HepG2 (cell line): Measurements from ENCODE around the gene AGRN. TPM values are rescaled to one million over a fixed set of nuclear protein-coding genes. Genes with fewer than 3 reads are reported as not detected.

Experiments used
- ATAC-seq: fragments of 200-7000 bp; cut with Tn5 transposase; 3 replicates; pipeline ENCODE4 v1.9.1; 2020; ENCODE audit warnings: mild to moderate bottlenecking, moderate library complexity
- BruUV-seq: library from RNA; stranded (reverse); fragments of 400-500 nt; replicated peaks from 2 replicates; lab custom pipeline; 2021; lab: Mats Ljungman, UMichigan
- CTCF ChIA-PET: fragments of 300-600 bp; formaldehyde crosslinking; extraction: SDS; loops from one replicate; lab custom pipeline; 2021; ENCODE audit warnings: low total read pairs, inconsistent platforms, low intra/inter-chr PET ratio; lab: Yijun Ruan, JAX
- POLR2A ChIA-PET: fragments of 350-600 bp; sonication (Branson Sonifier 250); formaldehyde crosslinking; loops from one replicate; lab custom pipeline; 2020; ENCODE audit warnings: antibody characterized with exemption, inconsistent platforms; lab: Yijun Ruan, JAX
- DNase-seq: peaks from one replicate; pipeline ENCODE4 v3.0.0-alpha.2; 2015; ENCODE audit warnings: low spot score
- FAIRE-seq: peaks from 3 replicates; lab custom pipeline; 2011; peaks lifted over from hg19 to GRCh38; lab: Jason Lieb, UNC
- H2AFZ ChIP-seq: one replicate; pipeline ENCODE4 v1.6.1; 2011; ENCODE audit warnings: low read length, inconsistent platforms
- H3K27ac ChIP-seq: fragments of 300-600 bp; 3 replicates; pipeline ENCODE4 v1.8.0; 2011; ENCODE audit warnings: mixed run types, mild to moderate bottlenecking, mixed read lengths, low read length, inconsistent platforms; ENCODE audit not compliant: insufficient read depth; ENCODE audit errors: extremely low read length
- H3K27me3 ChIP-seq, 2 experiments: fragments of 200-600 bp in 1 of 2; 2 replicates in 1 of 2; 3 replicates in 1 of 2; pipeline versions ENCODE4 v1.6.0 to v1.8.0; 2011; ENCODE audit warnings: low read length in 2 of 2, mild to moderate bottlenecking in 2 of 2, moderate library complexity in 2 of 2, inconsistent platforms in 1 of 2; ENCODE audit not compliant: insufficient read depth in 2 of 2, control insufficient read depth in 1 of 2
- H3K36me3 ChIP-seq, 2 experiments: fragments of 200-600 bp in 1 of 2; replicated peaks in 1 of 2; 2 replicates in 1 of 2; 3 replicates in 1 of 2; pipeline versions ENCODE4 v1.5.1 to v1.8.0; 2011; ENCODE audit warnings: low read length in 2 of 2, inconsistent platforms in 1 of 2; ENCODE audit not compliant: insufficient read depth in 2 of 2, control insufficient read depth in 1 of 2
- H3K4me1 ChIP-seq: 2 replicates; pipeline ENCODE4 v1.5.1; 2012; ENCODE audit warnings: low read length, inconsistent platforms; ENCODE audit not compliant: insufficient read depth
- H3K4me2 ChIP-seq: 2 replicates; pipeline ENCODE4 v1.6.0; 2011; ENCODE audit warnings: low read depth, low read length, inconsistent platforms
- H3K4me3 ChIP-seq, 3 experiments: fragments of 200-600 bp in 1 of 3; sonication (generic), shearing (Covaris generic) in 1 of 3; replicated peaks in 1 of 3; 2 replicates each; pipeline ENCODE4 v1.5.1; 2011 to 2016; ENCODE audit warnings: low read length in 3 of 3, inconsistent platforms in 2 of 3, low read depth in 2 of 3, mild to moderate bottlenecking in 2 of 3, control low read depth in 1 of 3, mixed read lengths in 1 of 3; ENCODE audit not compliant: insufficient read depth in 1 of 3
- H3K79me2 ChIP-seq: one replicate; pipeline ENCODE4 v1.6.1; 2011; ENCODE audit warnings: low read length, inconsistent platforms; ENCODE audit not compliant: insufficient read depth
- H3K9ac ChIP-seq: 2 replicates; pipeline ENCODE4 v1.6.0; 2011; ENCODE audit warnings: mild to moderate bottlenecking, low read depth, low read length, inconsistent platforms; ENCODE audit not compliant: insufficient read depth
- H3K9me3 ChIP-seq: 2 replicates; pipeline ENCODE4 v1.5.1; 2012; ENCODE audit warnings: mild to moderate bottlenecking, low read length
- H4K20me1 ChIP-seq: 2 replicates; pipeline ENCODE4 v1.6.0; 2011; ENCODE audit warnings: inconsistent platforms, mild to moderate bottlenecking, low read length, moderate library complexity; ENCODE audit not compliant: insufficient read depth
- ATF1 ChIP-seq: IDR thresholded peaks from 2 replicates; pipeline ENCODE4 v1.6.1; 2016; ENCODE audit warnings: mild to moderate bottlenecking, control low read depth
- MATR3 ChIP-seq: sonication (generic); formaldehyde crosslinking; IDR thresholded peaks from 2 replicates; pipeline ENCODE4 v1.4.0; 2020; ENCODE audit warnings: missing genetic modification reagents
- PRPF4 ChIP-seq: fragments of 200-400 bp; formaldehyde crosslinking; IDR thresholded peaks from 2 replicates; pipeline ENCODE4 v1.6.1; 2016; ENCODE audit warnings: low read length, low read depth; ENCODE audit not compliant: poor library complexity, severe bottlenecking
- RFX1 ChIP-seq: fragments of 450-650 bp; IDR thresholded peaks from 2 replicates; pipeline ENCODE4 v1.6.1; 2017
- STAT5B ChIP-seq: sonication (generic); formaldehyde crosslinking; IDR thresholded peaks from 2 replicates; pipeline ENCODE4 v1.4.0; 2020; ENCODE audit warnings: missing genetic modification reagents
- ZBTB7A ChIP-seq: sonication (generic); formaldehyde crosslinking; IDR thresholded peaks from 2 replicates; pipeline ENCODE4 v1.8.0; 2022; ENCODE audit warnings: mild to moderate bottlenecking, missing genetic modification reagents
- ZNF160 ChIP-seq: sonication (generic); formaldehyde crosslinking; IDR thresholded peaks from 2 replicates; pipeline ENCODE4 v1.8.0; 2022; ENCODE audit warnings: mild to moderate bottlenecking, inconsistent platforms, missing genetic modification reagents
- ZNF329 ChIP-seq: sonication (generic); formaldehyde crosslinking; IDR thresholded peaks from 2 replicates; pipeline ENCODE4 v1.9.0; 2021; ENCODE audit warnings: low read depth, mild to moderate bottlenecking, missing genetic modification reagents
- ZNF768 ChIP-seq: sonication (generic); formaldehyde crosslinking; IDR thresholded peaks from 2 replicates; pipeline ENCODE4 v1.4.0; 2020; ENCODE audit warnings: missing genetic modification reagents
- ZNF850 ChIP-seq: sonication (generic); formaldehyde crosslinking; conservative IDR thresholded peaks from 2 replicates; pipeline ENCODE4 v1.9.0; 2021; ENCODE audit warnings: mild to moderate bottlenecking, missing genetic modification reagents
- WGBS: methylation state at CpG from one replicate; pipeline ENCODE4 v1.1.6; 2017; ENCODE audit warnings: low lambda C conversion rate; 5-methylcytosine and 5-hydroxymethylcytosine counted together
- in situ Hi-C: cut with HindIII; loops from 2 replicates; pipeline ENCODE4 v1.10.0; 2017; ENCODE audit warnings: low pct_unique_long_range_greater_than_20kb; ENCODE audit not compliant: extremely low pct_ligation_motif_present
- intact Hi-C: fragments of 100-400 bp; cut with micrococcal nuclease; formaldehyde crosslinking; loops from one replicate; pipeline ENCODE4 v1.10.0; 2022; ENCODE audit not compliant: unreplicated experiment
- polyA plus RNA-seq, 8 experiments: library from polyadenylated mRNA; depleted of rRNA in 3 of 8; stranded (reverse) in 7 of 8; unstranded in 1 of 8; fragments of >200 nt; fragmentation: Illumina TruSeq in 4 of 8; extraction: Trizol in 4 of 8; gene quantifications; 2 replicates each; pipeline versions ENCODE4 v1.2.1 to v1.2.3, GENCODE V29; 2011 to 2016; ENCODE audit warnings: low read depth in 4 of 8, missing spikeins in 1 of 8, mixed read lengths in 1 of 8; ENCODE audit not compliant: insufficient read depth in 1 of 8
- total RNA-seq, 5 experiments: library from RNA; depleted of rRNA; stranded (reverse); fragments of >200 nt; fragmentation: Illumina TruSeq; extraction: Trizol; gene quantifications; 2 replicates each; pipeline ENCODE4 v1.2.3, GENCODE V29; 2016; ENCODE audit warnings: low read depth in 1 of 5
- TF ChIP-seq, protein P1 (sequence below), 2 experiments: fragments of 450-650 bp in 1 of 2; sonication (generic) in 1 of 2; formaldehyde crosslinking in 1 of 2; IDR thresholded peaks; 2 replicates each; pipeline versions ENCODE4 v1.6.1 to v1.8.0; 2016 to 2022; ENCODE audit warnings: antibody characterized with exemption in 1 of 2, mild to moderate bottlenecking in 1 of 2, missing genetic modification reagents in 1 of 2

AGRN gene
- total and polyA plus RNA-seq, 2 of the 13 experiments (the other 11 are each of a cell fraction or from before 2014, with no cell fraction given), result 29.8 to 65.2 TPM

- no peak for TF ChIP-seq ATF1 (CRISPR knock-in tag)
Observed at GRCh38 chr1:1069056-1069710, 49.3 kb downstream of the AGRN start (continued).

DNA sequence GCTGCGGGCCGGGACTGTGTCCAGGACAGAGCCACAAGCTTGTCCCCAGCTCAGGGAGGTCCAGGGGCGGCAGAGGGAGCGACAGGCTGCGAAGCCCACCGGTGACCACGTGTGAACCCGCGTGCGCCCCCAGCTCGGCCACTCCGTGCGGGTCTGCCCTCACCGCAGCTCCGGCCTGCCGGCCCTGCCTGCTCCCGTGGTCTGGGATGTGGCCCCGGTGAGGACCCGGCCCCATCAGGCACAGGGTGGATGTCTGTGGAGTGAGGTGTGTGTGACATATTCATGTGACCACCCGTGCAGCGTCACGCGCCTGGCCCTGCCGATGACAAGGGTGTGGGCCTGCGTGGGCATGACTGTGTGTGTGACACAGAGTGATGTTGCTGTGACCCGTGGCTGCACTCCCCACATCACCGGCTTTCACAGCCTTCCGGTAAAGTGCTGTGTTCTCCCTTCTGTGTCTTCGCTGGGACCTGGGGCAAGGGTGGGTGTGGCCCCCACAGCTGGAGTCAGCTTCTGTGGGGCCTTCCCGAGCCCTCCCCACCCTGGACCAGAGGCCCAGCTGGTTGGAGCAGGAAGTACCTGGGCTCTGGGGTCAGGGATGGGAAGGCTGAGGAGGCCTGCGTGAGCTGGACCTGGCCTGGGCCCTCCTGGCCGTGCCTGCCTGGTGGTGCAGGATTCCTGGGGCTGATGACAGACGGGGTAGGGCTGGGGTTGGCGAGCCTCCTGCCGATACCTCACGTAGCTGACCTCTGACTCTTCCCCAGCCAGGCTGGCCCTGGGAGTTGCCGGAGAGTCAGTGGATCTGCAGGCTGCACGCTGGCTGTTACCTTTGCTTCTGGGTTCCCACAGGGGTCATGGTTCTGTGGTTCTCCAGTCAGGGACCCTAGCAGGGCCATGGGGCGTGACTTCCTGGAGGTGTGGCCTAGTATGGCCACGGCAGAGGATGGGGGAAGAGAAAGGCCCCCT lies 50.1 kb downstream of the AGRN start:
- in situ Hi-C loops, result no loop called here
- Histone ChIP-seq H3K36me3 (no peaks in the 10 kb centered on the region), H3K9me3 (no peaks in the 10 kb centered on the region), H3K9ac (peak overlapping the region; percentile 7; the same call in 1 of the 2 replicates), H3K27ac (no peak overlapping the region), H3K4me2 (peak overlapping the region; percentile 77), H3K4me1 (peaks cover 44% of the 10 kb centered on the region), H3K79me2 (no peaks in the 10 kb centered on the region), H3K4me3 (peak overlapping the region; percentile 15 to 89 (median 80)), H4K20me1 (no peaks in the 10 kb centered on the region), H3K27me3 (peaks cover 31 to 56% of the 10 kb centered on the region in 2 experiments), H2AFZ (no peak overlapping the region)
- ATAC-seq, result peak; percentile 34
- ChIA-PET POLR2A (interaction anchor here (1.2 kb wide), 2 partner anchors 10 to 57 kb away, joined by 3 to 5 read pairs; partner anchors contain the start of gene ISG15), CTCF (no interaction called here)
- BruUV-seq, result no TSS peak
- DNase-seq, result peak; percentile 29
- FAIRE-seq, result no peak
- intact Hi-C loops, result no loop called here
- WGBS, result 12% methylated on average over 10 of the region's 40 CpGs
- TF ChIP-seq STAT5B (no peak), RFX1 (no peak), ZNF329 (CRISPR knock-in tag) (no peak), ZNF850 (CRISPR knock-in tag) (no peak), ZNF160 (CRISPR knock-in tag) (no peak), PRPF4 (no peak), ZNF768 (CRISPR knock-in tag) (no peak), ZBTB7A (CRISPR knock-in tag) (0 out of 2 replicates have a peak, but pooled peaks have one; percentile 13), MATR3 (CRISPR knock-in tag) (no peak)
- TF ChIP-seq, protein P1, sequence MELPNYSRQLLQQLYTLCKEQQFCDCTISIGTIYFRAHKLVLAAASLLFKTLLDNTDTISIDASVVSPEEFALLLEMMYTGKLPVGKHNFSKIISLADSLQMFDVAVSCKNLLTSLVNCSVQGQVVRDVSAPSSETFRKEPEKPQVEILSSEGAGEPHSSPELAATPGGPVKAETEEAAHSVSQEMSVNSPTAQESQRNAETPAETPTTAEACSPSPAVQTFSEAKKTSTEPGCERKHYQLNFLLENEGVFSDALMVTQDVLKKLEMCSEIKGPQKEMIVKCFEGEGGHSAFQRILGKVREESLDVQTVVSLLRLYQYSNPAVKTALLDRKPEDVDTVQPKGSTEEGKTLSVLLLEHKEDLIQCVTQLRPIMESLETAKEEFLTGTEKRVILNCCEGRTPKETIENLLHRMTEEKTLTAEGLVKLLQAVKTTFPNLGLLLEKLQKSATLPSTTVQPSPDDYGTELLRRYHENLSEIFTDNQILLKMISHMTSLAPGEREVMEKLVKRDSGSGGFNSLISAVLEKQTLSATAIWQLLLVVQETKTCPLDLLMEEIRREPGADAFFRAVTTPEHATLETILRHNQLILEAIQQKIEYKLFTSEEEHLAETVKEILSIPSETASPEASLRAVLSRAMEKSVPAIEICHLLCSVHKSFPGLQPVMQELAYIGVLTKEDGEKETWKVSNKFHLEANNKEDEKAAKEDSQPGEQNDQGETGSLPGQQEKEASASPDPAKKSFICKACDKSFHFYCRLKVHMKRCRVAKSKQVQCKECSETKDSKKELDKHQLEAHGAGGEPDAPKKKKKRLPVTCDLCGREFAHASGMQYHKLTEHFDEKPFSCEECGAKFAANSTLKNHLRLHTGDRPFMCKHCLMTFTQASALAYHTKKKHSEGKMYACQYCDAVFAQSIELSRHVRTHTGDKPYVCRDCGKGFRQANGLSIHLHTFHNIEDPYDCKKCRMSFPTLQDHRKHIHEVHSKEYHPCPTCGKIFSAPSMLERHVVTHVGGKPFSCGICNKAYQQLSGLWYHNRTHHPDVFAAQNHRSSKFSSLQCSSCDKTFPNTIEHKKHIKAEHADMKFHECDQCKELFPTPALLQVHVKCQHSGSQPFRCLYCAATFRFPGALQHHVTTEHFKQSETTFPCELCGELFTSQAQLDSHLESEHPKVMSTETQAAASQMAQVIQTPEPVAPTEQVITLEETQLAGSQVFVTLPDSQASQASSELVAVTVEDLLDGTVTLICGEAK (IDR thresholded peaks at IDR 0.05), result no peak
- TF ChIP-seq, protein P1 (CRISPR knock-in tag; IDR thresholded peaks at IDR 0.05), result no peak
